Measurements from ENCODE around the gene ELF3. TPM values are rescaled to one million over a fixed set of nuclear protein-coding genes. Genes with fewer than 3 reads are reported as not detected.
A peak's percentile ranks its signal among the peaks of the same experiment; 100 is the strongest.
"Not testable (repeated sequence)": the region's sequence is repeated elsewhere in the genome, so short reads cannot be mapped to it uniquely, and the experiment has no call there.

ELF3 gene
- total RNA-seq, result 70.2 and 265 TPM in 2 replicates

- peak within 1 kb of the TSS; percentile 100 for H3K4me3 ChIP-seq (ENCODE audit: low read depth, low read length)
- TF ChIP-seq CTCF (conservative IDR thresholded peaks at IDR 0.05; ENCODE audit: low read depth, low read length), result peak; percentile 2
- peak; percentile 98 for DNase-seq (ENCODE audit: low read depth)
Observed at GRCh38 chr1:202010180-202011015, at the start of gene ELF3. ELF3 (plus strand) TSS chr1:202010587; CDS start chr1:202011137, 550 bp downstream.

- DNase-seq (ENCODE audit: low read depth); H3K4me3 ChIP-seq (ENCODE audit: low read depth, low read length): not testable (repeated sequence)
Observed at GRCh38 chr1:201962382-201962781, 48.0 kb upstream of the ELF3 start.

- TF ChIP-seq CTCF (conservative IDR thresholded peaks at IDR 0.05; ENCODE audit: low read depth, low read length), result no peak
- no peak for DNase-seq (ENCODE audit: low read depth)
- no peak overlapping the region for H3K4me3 ChIP-seq (ENCODE audit: low read depth, low read length)
Observed at GRCh38 chr1:201964261-201964660, 46.1 kb upstream of the ELF3 start.

- TF ChIP-seq CTCF (conservative IDR thresholded peaks at IDR 0.05; ENCODE audit: low read depth, low read length), result no peak
- no peak for DNase-seq (ENCODE audit: low read depth)
- H3K4me3 ChIP-seq (ENCODE audit: low read depth, low read length), result no peak overlapping the region
Observed at GRCh38 chr1:201966171-201966570, 44.2 kb upstream of the ELF3 start.

GRCh38 chr1:201968202-201968925 lies 42.0 kb upstream of the ELF3 start:
- TF ChIP-seq CTCF (conservative IDR thresholded peaks at IDR 0.05; ENCODE audit: low read depth, low read length), result no peak

DNA sequence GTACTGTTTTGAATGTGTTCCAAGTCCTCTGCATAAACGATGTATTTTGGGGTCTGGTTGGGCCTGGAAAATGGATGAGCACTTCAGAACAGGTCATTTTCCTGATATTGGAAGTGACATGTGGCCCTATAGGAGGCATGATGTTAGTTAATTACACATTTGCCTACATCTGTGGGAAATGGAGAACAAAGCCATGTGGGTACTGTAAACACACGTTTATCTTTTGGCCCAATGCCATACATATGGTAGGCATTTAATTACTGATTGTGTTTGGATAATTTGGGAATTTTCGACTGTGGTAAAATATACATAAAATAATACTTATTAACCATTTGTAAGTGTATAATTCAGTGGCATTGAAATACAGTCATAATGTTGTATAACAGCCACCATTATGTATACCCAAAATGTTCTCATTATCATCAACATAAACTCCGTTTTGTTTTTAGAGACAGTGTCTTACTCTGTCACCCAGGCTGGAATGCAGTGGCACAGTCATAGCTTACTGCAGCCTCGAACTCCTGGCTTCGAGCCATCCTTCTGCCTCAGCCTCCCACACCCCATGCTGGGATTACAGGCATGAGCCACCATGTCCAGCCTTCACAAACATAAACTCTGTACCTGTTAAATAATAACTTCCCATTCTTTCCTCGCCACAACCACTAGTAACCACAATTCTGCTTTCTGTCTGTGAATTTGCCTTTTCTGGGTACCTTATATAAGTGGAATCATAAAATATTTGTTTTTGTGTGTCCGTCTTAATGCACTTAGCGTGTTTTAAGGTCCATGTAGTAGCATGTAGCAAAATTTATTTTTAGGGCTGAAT lies 39.8 kb upstream of the ELF3 start:
- no peak for TF ChIP-seq CTCF (conservative IDR thresholded peaks at IDR 0.05; ENCODE audit: low read depth, low read length)
- no peak for DNase-seq (ENCODE audit: low read depth)

More at GRCh38 chr1:201968202-201968925, 42.0 kb upstream of the ELF3 start:
- H3K4me3 ChIP-seq (ENCODE audit: low read depth, low read length), result no peak overlapping the region
- no peak for DNase-seq (ENCODE audit: low read depth)

More for the DNA sequence above, 39.8 kb upstream of the ELF3 start:
- no peak overlapping the region for H3K4me3 ChIP-seq (ENCODE audit: low read depth, low read length)

Measured in epithelial cell of proximal tubule (primary cell).